GM23338 (cell line): ENCODE measurements around the gene PCP2. TPM values are rescaled to one million over a fixed set of nuclear protein-coding genes. Genes with fewer than 3 reads are reported as not detected.

Experiments
- ATAC-seq: fragments of 200-7000 bp; cut with Tn5 transposase; 3 replicates; pipeline ENCODE4 v1.9.1; 2020
- DNase-seq: peaks from one replicate; pipeline ENCODE4 v3.0.0-alpha.2; 2015; ENCODE audit warnings: low spot score
- H2AFZ ChIP-seq: fragments of 200-600 bp; sonication (generic); 2 replicates; pipeline ENCODE4 v1.8.0; 2016; ENCODE audit warnings: antibody characterized with exemption, mild to moderate bottlenecking, moderate library complexity
- H3F3A ChIP-seq: fragments of 200-600 bp; sonication (generic); replicated peaks from 2 replicates; pipeline ENCODE4 v1.8.0; 2017; ENCODE audit warnings: antibody characterized with exemption, mixed run types, low read depth
- H3K27ac ChIP-seq: fragments of 200-600 bp; sonication (generic); 2 replicates; pipeline ENCODE4 v1.6.1; 2016; ENCODE audit warnings: low read depth
- H3K27me3 ChIP-seq: fragments of 200-600 bp; sonication (generic); 2 replicates; pipeline ENCODE4 v1.8.0; 2016; ENCODE audit warnings: mild to moderate bottlenecking, mixed run types, moderate library complexity; ENCODE audit not compliant: insufficient read depth
- H3K36me3 ChIP-seq: fragments of 200-600 bp; sonication (generic); 2 replicates; pipeline ENCODE4 v1.8.0; 2016; ENCODE audit warnings: mild to moderate bottlenecking; ENCODE audit not compliant: insufficient read depth
- H3K4me1 ChIP-seq: fragments of 200-600 bp; sonication (generic); 2 replicates; pipeline ENCODE4 v1.8.0; 2016; ENCODE audit warnings: mild to moderate bottlenecking, moderate library complexity; ENCODE audit not compliant: insufficient read depth
- H3K4me2 ChIP-seq: fragments of 200-600 bp; sonication (generic); 2 replicates; pipeline ENCODE4 v1.7.1; 2017; ENCODE audit warnings: mixed run types
- H3K4me3 ChIP-seq: fragments of 200-600 bp; sonication (generic); 2 replicates; pipeline ENCODE4 v1.6.1; 2016; ENCODE audit warnings: mixed run types
- H3K79me2 ChIP-seq: fragments of 200-600 bp; sonication (generic); replicated peaks from 2 replicates; pipeline ENCODE4 v1.8.0; 2017; ENCODE audit warnings: mild to moderate bottlenecking; ENCODE audit not compliant: insufficient read depth
- H3K9me2 ChIP-seq: fragments of 200-600 bp; sonication (generic); 2 replicates; pipeline ENCODE4 v1.8.0; 2017; ENCODE audit not compliant: insufficient read depth
- H4K20me1 ChIP-seq: fragments of 200-600 bp; sonication (generic); replicated peaks from 2 replicates; pipeline ENCODE4 v1.8.0; 2017; ENCODE audit warnings: mild to moderate bottlenecking; ENCODE audit not compliant: insufficient read depth
- H3K27ac Mint-ChIP-seq: 2 replicates; pipeline ENCODE4 v1.8.0; 2020; ENCODE audit warnings: inconsistent platforms, mild to moderate bottlenecking, moderate library complexity, mixed read lengths
- H3K27me3 Mint-ChIP-seq: 3 replicates; pipeline ENCODE4 v1.8.0; 2022; ENCODE audit warnings: low read depth, mild to moderate bottlenecking, moderate library complexity, mixed read lengths, inconsistent platforms; ENCODE audit not compliant: insufficient read depth, poor library complexity
- H3K36me3 Mint-ChIP-seq: 3 replicates; pipeline ENCODE4 v1.8.0; 2021; ENCODE audit warnings: low read depth, mild to moderate bottlenecking, inconsistent platforms, moderate library complexity, mixed read lengths
- H3K4me1 Mint-ChIP-seq: 3 replicates; pipeline ENCODE4 v1.8.0; 2020; ENCODE audit warnings: mild to moderate bottlenecking, inconsistent platforms, mixed read lengths
- H3K4me3 Mint-ChIP-seq: 3 replicates; pipeline ENCODE4 v1.8.0; 2021; ENCODE audit warnings: moderate library complexity, mild to moderate bottlenecking, inconsistent platforms, mixed read lengths
- H3K9me3 Mint-ChIP-seq: 3 replicates; pipeline ENCODE4 v1.8.0; 2020; ENCODE audit warnings: moderate library complexity, mild to moderate bottlenecking, inconsistent platforms, mixed read lengths
- CREB1 ChIP-seq: fragments of 250-450 bp; sonication (Bioruptor Pico); IDR thresholded peaks from 2 replicates; pipeline ENCODE4 v1.5.0; 2020; ENCODE audit warnings: low read depth, mild to moderate bottlenecking, moderate library complexity
- CTCF ChIP-seq, 2 experiments: fragments of 200-600 bp in 1 of 2; sonication (generic) in 1 of 2; conservative IDR thresholded peaks; 2 replicates each; pipeline versions ENCODE4 v1.5.1 to v1.6.1; 2016 to 2017; ENCODE audit warnings: antibody characterized with exemption in 2 of 2, low read depth in 2 of 2, mild to moderate bottlenecking in 2 of 2, moderate library complexity in 1 of 2
- ETS1 ChIP-seq: IDR thresholded peaks from 2 replicates; pipeline ENCODE4 v1.6.1; 2016; ENCODE audit warnings: antibody characterized with exemption
- EZH2 ChIP-seq: fragments of 200-600 bp; sonication (generic); IDR thresholded peaks from one replicate; pipeline ENCODE4 v1.8.0; 2017; ENCODE audit warnings: antibody characterized with exemption, mild to moderate bottlenecking, low read depth; ENCODE audit not compliant: unreplicated experiment
- EZH2phosphoT487 ChIP-seq: fragments of 200-600 bp; sonication (generic); IDR thresholded peaks from one replicate; pipeline ENCODE4 v1.8.1; 2018; ENCODE audit warnings: antibody characterized with exemption; ENCODE audit not compliant: unreplicated experiment
- JUNB ChIP-seq: IDR thresholded peaks from one replicate; pipeline ENCODE4 v1.6.1; 2016; ENCODE audit warnings: antibody characterized with exemption; ENCODE audit not compliant: unreplicated experiment
- NANOG ChIP-seq: IDR thresholded peaks from 2 replicates; pipeline ENCODE4 v1.6.1; 2016; ENCODE audit warnings: antibody characterized with exemption, borderline replicate concordance
- POLR2AphosphoS5 ChIP-seq: IDR thresholded peaks from 2 replicates; pipeline ENCODE4 v1.6.1; 2016; ENCODE audit warnings: antibody characterized with exemption, low read depth
- REST ChIP-seq: IDR thresholded peaks from one replicate; pipeline ENCODE4 v1.6.1; 2018; ENCODE audit warnings: antibody characterized with exemption; ENCODE audit not compliant: unreplicated experiment
- STAT1 ChIP-seq: IDR thresholded peaks from one replicate; pipeline ENCODE4 v1.6.1; 2016; ENCODE audit warnings: antibody characterized with exemption; ENCODE audit not compliant: unreplicated experiment
- ZNF114 ChIP-seq: fragments of 250-450 bp; sonication (Bioruptor Pico); IDR thresholded peaks from 2 replicates; pipeline ENCODE4 v1.5.0; 2020; ENCODE audit warnings: mild to moderate bottlenecking, moderate library complexity
- ZNF331 ChIP-seq: fragments of 250-450 bp; sonication (Bioruptor Pico); IDR thresholded peaks from 2 replicates; pipeline ENCODE4 v1.5.0; 2020; ENCODE audit warnings: low read depth, mild to moderate bottlenecking, moderate library complexity
- polyA plus RNA-seq: library from polyadenylated mRNA; unstranded; fragments of >200 nt; fragmentation: Nextera tagmentation; extraction: Ambion mirVana; gene quantifications from 2 replicates; pipeline ENCODE4 v1.2.1, GENCODE V29; 2016
- total RNA-seq: library from RNA; depleted of rRNA; stranded (reverse); fragments of >200 nt; shearing (Covaris generic); gene quantifications from 2 replicates; pipeline ENCODE4 v1.2.3, GENCODE V29; 2014
- TF ChIP-seq, protein P1 (sequence below): fragments of 250-450 bp; sonication (Bioruptor Pico); IDR thresholded peaks from 2 replicates; pipeline ENCODE4 v1.5.0; 2020; ENCODE audit warnings: mild to moderate bottlenecking, moderate library complexity

Gene PCP2
- total and polyA plus RNA-seq, 2 experiments from 2014 or later: not detected

- Histone ChIP-seq H3K36me3 (no peaks in the 10 kb centered on the region; the same call in 1 of the 2 replicates), H4K20me1 (peaks cover 14% of the 10 kb centered on the region), H3K27me3 (no peaks in the 10 kb centered on the region), H3K4me3 (no peak overlapping the region), H2AFZ (no peak overlapping the region), H3K4me1 (peaks cover 2% of the 10 kb centered on the region; the same call in 1 of the 2 replicates), H3K9me2 (no peaks in the 10 kb centered on the region), H3K79me2 (peaks cover 3% of the 10 kb centered on the region; the same call in 1 of the 2 replicates), H3K27ac (no peak overlapping the region), H3F3A (no peaks in the 10 kb centered on the region), H3K4me2 (no peak overlapping the region)
- peaks cover 21% of the 10 kb centered on the region for H3K36me3 Mint-ChIP-seq
- no peak overlapping the region for H3K27ac Mint-ChIP-seq
- TF ChIP-seq POLR2AphosphoS5 (no peak), EZH2 (no peak), CTCF (conservative IDR thresholded peaks at IDR 0.05; ENCODE audit: low read depth in 2 of 2) (no peak), EZH2phosphoT487 (no peak), ETS1 (no peak), NANOG (no peak), REST (no peak), ZNF114 (CRISPR knock-in tag) (no peak), CREB1 (no peak), STAT1 (no peak), JUNB (no peak), ZNF331 (no peak)
- TF ChIP-seq, protein P1, sequence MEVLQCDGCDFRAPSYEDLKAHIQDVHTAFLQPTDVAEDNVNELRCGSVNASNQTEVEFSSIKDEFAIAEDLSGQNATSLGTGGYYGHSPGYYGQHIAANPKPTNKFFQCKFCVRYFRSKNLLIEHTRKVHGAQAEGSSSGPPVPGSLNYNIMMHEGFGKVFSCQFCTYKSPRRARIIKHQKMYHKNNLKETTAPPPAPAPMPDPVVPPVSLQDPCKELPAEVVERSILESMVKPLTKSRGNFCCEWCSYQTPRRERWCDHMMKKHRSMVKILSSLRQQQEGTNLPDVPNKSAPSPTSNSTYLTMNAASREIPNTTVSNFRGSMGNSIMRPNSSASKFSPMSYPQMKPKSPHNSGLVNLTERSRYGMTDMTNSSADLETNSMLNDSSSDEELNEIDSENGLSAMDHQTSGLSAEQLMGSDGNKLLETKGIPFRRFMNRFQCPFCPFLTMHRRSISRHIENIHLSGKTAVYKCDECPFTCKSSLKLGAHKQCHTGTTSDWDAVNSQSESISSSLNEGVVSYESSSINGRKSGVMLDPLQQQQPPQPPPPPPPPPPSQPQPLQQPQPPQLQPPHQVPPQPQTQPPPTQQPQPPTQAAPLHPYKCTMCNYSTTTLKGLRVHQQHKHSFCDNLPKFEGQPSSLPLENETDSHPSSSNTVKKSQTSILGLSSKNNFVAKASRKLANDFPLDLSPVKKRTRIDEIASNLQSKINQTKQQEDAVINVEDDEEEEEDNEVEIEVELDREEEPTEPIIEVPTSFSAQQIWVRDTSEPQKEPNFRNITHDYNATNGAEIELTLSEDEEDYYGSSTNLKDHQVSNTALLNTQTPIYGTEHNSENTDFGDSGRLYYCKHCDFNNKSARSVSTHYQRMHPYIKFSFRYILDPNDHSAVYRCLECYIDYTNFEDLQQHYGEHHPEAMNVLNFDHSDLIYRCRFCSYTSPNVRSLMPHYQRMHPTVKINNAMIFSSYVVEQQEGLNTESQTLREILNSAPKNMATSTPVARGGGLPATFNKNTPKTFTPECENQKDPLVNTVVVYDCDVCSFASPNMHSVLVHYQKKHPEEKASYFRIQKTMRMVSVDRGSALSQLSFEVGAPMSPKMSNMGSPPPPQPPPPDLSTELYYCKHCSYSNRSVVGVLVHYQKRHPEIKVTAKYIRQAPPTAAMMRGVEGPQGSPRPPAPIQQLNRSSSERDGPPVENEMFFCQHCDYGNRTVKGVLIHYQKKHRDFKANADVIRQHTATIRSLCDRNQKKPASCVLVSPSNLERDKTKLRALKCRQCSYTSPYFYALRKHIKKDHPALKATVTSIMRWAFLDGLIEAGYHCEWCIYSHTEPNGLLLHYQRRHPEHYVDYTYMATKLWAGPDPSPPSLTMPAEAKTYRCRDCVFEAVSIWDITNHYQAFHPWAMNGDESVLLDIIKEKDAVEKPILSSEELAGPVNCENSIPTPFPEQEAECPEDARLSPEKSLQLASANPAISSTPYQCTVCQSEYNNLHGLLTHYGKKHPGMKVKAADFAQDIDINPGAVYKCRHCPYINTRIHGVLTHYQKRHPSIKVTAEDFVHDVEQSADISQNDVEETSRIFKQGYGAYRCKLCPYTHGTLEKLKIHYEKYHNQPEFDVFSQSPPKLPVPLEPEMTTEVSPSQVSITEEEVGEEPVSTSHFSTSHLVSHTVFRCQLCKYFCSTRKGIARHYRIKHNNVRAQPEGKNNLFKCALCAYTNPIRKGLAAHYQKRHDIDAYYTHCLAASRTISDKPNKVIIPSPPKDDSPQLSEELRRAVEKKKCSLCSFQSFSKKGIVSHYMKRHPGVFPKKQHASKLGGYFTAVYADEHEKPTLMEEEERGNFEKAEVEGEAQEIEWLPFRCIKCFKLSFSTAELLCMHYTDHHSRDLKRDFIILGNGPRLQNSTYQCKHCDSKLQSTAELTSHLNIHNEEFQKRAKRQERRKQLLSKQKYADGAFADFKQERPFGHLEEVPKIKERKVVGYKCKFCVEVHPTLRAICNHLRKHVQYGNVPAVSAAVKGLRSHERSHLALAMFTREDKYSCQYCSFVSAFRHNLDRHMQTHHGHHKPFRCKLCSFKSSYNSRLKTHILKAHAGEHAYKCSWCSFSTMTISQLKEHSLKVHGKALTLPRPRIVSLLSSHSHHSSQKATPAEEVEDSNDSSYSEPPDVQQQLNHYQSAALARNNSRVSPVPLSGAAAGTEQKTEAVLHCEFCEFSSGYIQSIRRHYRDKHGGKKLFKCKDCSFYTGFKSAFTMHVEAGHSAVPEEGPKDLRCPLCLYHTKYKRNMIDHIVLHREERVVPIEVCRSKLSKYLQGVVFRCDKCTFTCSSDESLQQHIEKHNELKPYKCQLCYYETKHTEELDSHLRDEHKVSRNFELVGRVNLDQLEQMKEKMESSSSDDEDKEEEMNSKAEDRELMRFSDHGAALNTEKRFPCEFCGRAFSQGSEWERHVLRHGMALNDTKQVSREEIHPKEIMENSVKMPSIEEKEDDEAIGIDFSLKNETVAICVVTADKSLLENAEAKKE: no peak
- ATAC-seq: no peak
- H3K27me3 Mint-ChIP-seq: peaks cover 20% of the 10 kb centered on the region
- DNase-seq: no peak
- H3K9me3 Mint-ChIP-seq: peaks cover 3% of the 10 kb centered on the region; the same call in 2 of the 3 replicates
- no peak overlapping the region for H3K4me3 Mint-ChIP-seq
- H3K4me1 Mint-ChIP-seq: peaks cover 13% of the 10 kb centered on the region
Observed at GRCh38 chr19:7607212-7607873, 26.2 kb downstream of the PCP2 start.
